Body of pancreas (tissue), 4 donors: Measurements from ENCODE around the gene GRHL3. TPM values are rescaled to one million over a fixed set of nuclear protein-coding genes. Genes with fewer than 3 reads are reported as not detected.

Source experiments
- ATAC-seq: fragments of 150-250 bp; one replicate; pipeline ENCODE4 v1.9.1; 2016
- DNase-seq, 4 donors: peaks; one replicate each; pipeline ENCODE4 v3.0.0-alpha.2; 2019
- H3K27ac ChIP-seq, 4 donors: fragments of 200-600 bp; sonication (generic); 1 replicate in 3 of 4; 2 replicates in 1 of 4; pipeline versions ENCODE4 v1.5.1 to v1.6.1; 2016 to 2019; ENCODE audit warnings: mild to moderate bottlenecking in 1 of 4, mixed read lengths in 1 of 4, moderate library complexity in 1 of 4
- H3K27me3 ChIP-seq, 2 donors: fragments of 200-600 bp; sonication (generic); one replicate each; pipeline ENCODE4 v1.6.0; 2016; ENCODE audit warnings: mild to moderate bottlenecking in 1 of 2
- H3K36me3 ChIP-seq, 2 donors: fragments of 200-600 bp; sonication (generic); replicated peaks in 1 of 2; 2 replicates each; pipeline ENCODE4 v1.5.1; 2016; ENCODE audit warnings: low read depth in 2 of 2; ENCODE audit not compliant: insufficient read depth in 1 of 2
- H3K4me1 ChIP-seq: fragments of 200-600 bp; sonication (generic); one replicate; pipeline ENCODE4 v1.6.0; 2016
- H3K4me3 ChIP-seq, 2 donors: fragments of 200-600 bp; sonication (generic); 1 replicate in 1 of 2; 2 replicates in 1 of 2; pipeline ENCODE4 v1.5.1; 2016 to 2019
- H3K9me3 ChIP-seq, 3 donors: fragments of 200-600 bp; sonication (generic); 1 replicate in 2 of 3; 2 replicates in 1 of 3; pipeline ENCODE4 v1.5.1; 2016
- CTCF ChIP-seq, 7 experiments: fragments of 450-650 bp in 4 of 7; fragments of 200-600 bp in 3 of 7; sonication (generic) in 3 of 7; IDR thresholded peaks; one replicate each; pipeline ENCODE4 v1.5.1; 2016 to 2019; ENCODE audit warnings: antibody characterized with exemption in 7 of 7
- POLR2A ChIP-seq, 3 donors: fragments of 450-650 bp; IDR thresholded peaks; one replicate each; pipeline ENCODE4 v1.6.1; 2016; ENCODE audit warnings: antibody characterized with exemption in 3 of 3, mild to moderate bottlenecking in 2 of 3
- WGBS, 2 donors: methylation state at CpG; one replicate each; pipeline ENCODE4 v1.1.5; 2017; 5-methylcytosine and 5-hydroxymethylcytosine counted together
- intact Hi-C: fragments of 100-400 bp; cut with DNase I; formaldehyde crosslinking; loops from one replicate; pipeline ENCODE4 v1.15.1; 2023
- total RNA-seq, 2 donors: library from RNA; depleted of rRNA; stranded (reverse); fragments of >200 nt; gene quantifications; one replicate each; pipeline ENCODE4 v1.1.0, GENCODE V29; 2016

The GRHL3 gene
- total RNA-seq, 2 donors from 2014 or later = not detected

- no peaks in the 10 kb centered on the region for H3K9me3 ChIP-seq
- H3K4me3 ChIP-seq = no peak overlapping the region
- 75 to 80% methylated on average over 7 of the region's 7 CpGs for WGBS, 2 donors
- DNase-seq (no peak), ATAC-seq (no peak)
- TF ChIP-seq POLR2A (IDR thresholded peaks at IDR 0.05) (no peak), CTCF (IDR thresholded peaks at IDR 0.05) (no peak)
- H3K36me3 ChIP-seq = no peaks in the 10 kb centered on the region
- intact Hi-C loops = no loop called here
- H3K27ac ChIP-seq = no peak overlapping the region
- H3K4me1 ChIP-seq = peaks cover 15% of the 10 kb centered on the region
- no peaks in the 10 kb centered on the region for H3K27me3 ChIP-seq
These were observed 6.7 kb downstream of the GRHL3 start for GRCh38 chr1:24325587-24326449.

GRCh38 chr1:24327486-24327885 lies 8.3 kb downstream of the GRHL3 start:
- H3K4me3 ChIP-seq = no peak overlapping the region
- DNase-seq (no peak), ATAC-seq (no peak)
- no peaks in the 10 kb centered on the region for H3K9me3 ChIP-seq
- no peaks in the 10 kb centered on the region for H3K36me3 ChIP-seq
- TF ChIP-seq POLR2A (IDR thresholded peaks at IDR 0.05) = no peak
- TF ChIP-seq CTCF (IDR thresholded peaks at IDR 0.05) = no peak
- H3K27ac ChIP-seq = no peak overlapping the region
- H3K27me3 ChIP-seq = no peaks in the 10 kb centered on the region
- intact Hi-C loops = no loop called here
- H3K4me1 ChIP-seq = peaks cover under 1% of the 10 kb centered on the region

- intact Hi-C loops = no loop called here
- ATAC-seq (no peak), DNase-seq (no peak)
- no peak overlapping the region for H3K4me3 ChIP-seq
- no peaks in the 10 kb centered on the region for H3K36me3 ChIP-seq
- H3K9me3 ChIP-seq = no peaks in the 10 kb centered on the region
- H3K27ac ChIP-seq = no peak overlapping the region
- no peaks in the 10 kb centered on the region for H3K4me1 ChIP-seq
- no peak for TF ChIP-seq CTCF (IDR thresholded peaks at IDR 0.05)
- TF ChIP-seq POLR2A (IDR thresholded peaks at IDR 0.05) = no peak
- no peaks in the 10 kb centered on the region for H3K27me3 ChIP-seq
- WGBS, 2 donors = 87 to 91% methylated on average over 2 of the region's 2 CpGs
These were observed 8.7 kb downstream of the GRHL3 start for GRCh38 chr1:24327891-24328290.

GRCh38 chr1:24329331-24329730 lies 10.2 kb downstream of the GRHL3 start:
- WGBS, 2 donors = 72 to 85% methylated on average over 9 of the region's 9 CpGs
- TF ChIP-seq POLR2A (IDR thresholded peaks at IDR 0.05) (no peak), CTCF (IDR thresholded peaks at IDR 0.05) (no peak)
- no peaks in the 10 kb centered on the region for H3K4me1 ChIP-seq
- intact Hi-C loops = no loop called here
- H3K36me3 ChIP-seq = no peaks in the 10 kb centered on the region
- no peaks in the 10 kb centered on the region for H3K9me3 ChIP-seq
- no peak for ATAC-seq
- H3K4me3 ChIP-seq = no peak overlapping the region
- H3K27ac ChIP-seq = no peak overlapping the region
- DNase-seq = no peak
- H3K27me3 ChIP-seq = no peaks in the 10 kb centered on the region
